HEK293 (cell line): ENCODE data around the gene CCDC183.

ENCODE experiments used
- ZNF423 ChIP-seq: fragments of 450-650 bp; formaldehyde crosslinking; IDR thresholded peaks from 2 replicates; pipeline ENCODE4 v1.5.1; 2016; ENCODE audit warnings: missing biosample characterization, missing genetic modification characterization
- ZNF621 ChIP-seq: fragments of 450-650 bp; formaldehyde crosslinking; IDR thresholded peaks from 2 replicates; pipeline ENCODE4 v1.5.1; 2017; ENCODE audit warnings: missing biosample characterization, missing genetic modification characterization
- TF ChIP-seq, protein P1 (sequence below): fragments of 450-650 bp; formaldehyde crosslinking; IDR thresholded peaks from 2 replicates; pipeline ENCODE4 v1.5.1; 2016; ENCODE audit warnings: missing biosample characterization, missing genetic modification characterization
- TF ChIP-seq, protein P2 (sequence below): fragments of 450-650 bp; formaldehyde crosslinking; IDR thresholded peaks from 2 replicates; pipeline ENCODE4 v1.5.1; 2016; ENCODE audit warnings: missing biosample characterization, missing genetic modification characterization

DNA sequence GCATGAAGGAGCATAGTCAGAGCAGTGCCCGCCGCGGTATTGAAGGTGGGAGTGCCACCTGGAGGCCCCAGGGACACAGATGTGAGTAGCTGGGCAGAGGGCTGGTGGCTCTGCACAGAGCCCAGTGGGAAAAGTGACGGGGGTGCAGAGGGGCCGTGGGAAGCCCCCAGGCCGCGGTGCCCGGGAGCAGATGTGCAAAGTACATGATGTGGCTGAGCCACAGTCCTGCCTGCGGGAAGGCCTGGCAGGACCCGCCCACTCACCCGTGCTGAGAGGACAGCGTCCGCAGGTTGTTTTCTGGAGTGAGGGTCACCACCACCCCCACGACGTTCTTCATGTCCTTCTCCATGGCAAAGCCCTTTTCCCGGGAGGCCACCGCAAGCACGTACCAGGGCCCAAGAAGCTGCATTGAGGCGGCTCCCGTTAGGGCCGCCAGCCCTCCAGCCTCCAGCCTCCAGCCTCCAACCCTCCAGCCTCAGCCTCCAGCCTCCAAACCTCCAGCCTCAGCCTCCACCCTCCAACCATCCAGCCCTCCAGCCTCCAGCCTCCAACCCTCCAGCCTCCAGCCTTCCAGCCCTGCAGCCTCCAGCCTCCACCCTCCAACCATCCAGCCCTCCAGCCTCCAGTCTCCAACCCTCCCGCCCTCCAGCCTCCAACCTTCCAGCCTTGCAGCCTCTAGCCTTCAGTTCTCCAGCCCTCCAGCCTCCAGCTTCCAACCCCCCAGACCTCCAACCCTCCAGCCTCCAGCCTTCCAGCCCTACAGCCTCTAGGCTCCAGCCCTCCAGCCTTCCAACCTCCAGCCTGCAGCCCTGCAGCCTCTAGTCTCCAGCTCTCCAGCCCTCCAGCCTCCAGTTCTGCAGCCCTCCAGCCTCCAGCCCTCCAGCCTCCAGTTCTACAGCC lies 48.7 kb upstream of the CCDC183 start:
- TF ChIP-seq, protein P1, sequence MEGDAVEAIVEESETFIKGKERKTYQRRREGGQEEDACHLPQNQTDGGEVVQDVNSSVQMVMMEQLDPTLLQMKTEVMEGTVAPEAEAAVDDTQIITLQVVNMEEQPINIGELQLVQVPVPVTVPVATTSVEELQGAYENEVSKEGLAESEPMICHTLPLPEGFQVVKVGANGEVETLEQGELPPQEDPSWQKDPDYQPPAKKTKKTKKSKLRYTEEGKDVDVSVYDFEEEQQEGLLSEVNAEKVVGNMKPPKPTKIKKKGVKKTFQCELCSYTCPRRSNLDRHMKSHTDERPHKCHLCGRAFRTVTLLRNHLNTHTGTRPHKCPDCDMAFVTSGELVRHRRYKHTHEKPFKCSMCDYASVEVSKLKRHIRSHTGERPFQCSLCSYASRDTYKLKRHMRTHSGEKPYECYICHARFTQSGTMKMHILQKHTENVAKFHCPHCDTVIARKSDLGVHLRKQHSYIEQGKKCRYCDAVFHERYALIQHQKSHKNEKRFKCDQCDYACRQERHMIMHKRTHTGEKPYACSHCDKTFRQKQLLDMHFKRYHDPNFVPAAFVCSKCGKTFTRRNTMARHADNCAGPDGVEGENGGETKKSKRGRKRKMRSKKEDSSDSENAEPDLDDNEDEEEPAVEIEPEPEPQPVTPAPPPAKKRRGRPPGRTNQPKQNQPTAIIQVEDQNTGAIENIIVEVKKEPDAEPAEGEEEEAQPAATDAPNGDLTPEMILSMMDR (tag by site-specific recombination): no peak
- TF ChIP-seq ZNF621 (tag by site-specific recombination): no peak
- TF ChIP-seq, protein P2, sequence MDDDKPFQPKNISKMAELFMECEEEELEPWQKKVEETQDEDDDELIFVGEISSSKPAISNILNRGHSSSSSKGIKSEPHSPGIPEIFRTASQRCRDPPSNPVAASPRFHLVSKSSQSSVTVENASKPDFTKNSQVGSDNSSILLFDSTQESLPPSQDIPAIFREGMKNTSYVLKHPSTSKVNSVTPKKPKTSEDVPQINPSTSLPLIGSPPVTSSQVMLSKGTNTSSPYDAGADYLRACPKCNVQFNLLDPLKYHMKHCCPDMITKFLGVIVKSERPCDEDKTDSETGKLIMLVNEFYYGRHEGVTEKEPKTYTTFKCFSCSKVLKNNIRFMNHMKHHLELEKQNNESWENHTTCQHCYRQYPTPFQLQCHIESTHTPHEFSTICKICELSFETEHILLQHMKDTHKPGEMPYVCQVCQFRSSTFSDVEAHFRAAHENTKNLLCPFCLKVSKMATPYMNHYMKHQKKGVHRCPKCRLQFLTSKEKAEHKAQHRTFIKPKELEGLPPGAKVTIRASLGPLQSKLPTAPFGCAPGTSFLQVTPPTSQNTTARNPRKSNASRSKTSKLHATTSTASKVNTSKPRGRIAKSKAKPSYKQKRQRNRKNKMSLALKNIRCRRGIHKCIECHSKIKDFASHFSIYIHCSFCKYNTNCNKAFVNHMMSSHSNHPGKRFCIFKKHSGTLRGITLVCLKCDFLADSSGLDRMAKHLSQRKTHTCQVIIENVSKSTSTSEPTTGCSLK: no peak
- TF ChIP-seq ZNF423: no peak
